SK-N-SH (cell line): Measurements from ENCODE around the gene FBLIM1.

Experiments
- JUND ChIP-seq: IDR thresholded peaks from 2 replicates; pipeline ENCODE4 v1.4.0; 2012
- MXI1 ChIP-seq: IDR thresholded peaks from 2 replicates; pipeline ENCODE4 v1.6.1; 2012; ENCODE audit warnings: mild to moderate bottlenecking, low read depth, low read length, improper control_type of control experiment
- RAD21 ChIP-seq: IDR thresholded peaks from 2 replicates; pipeline ENCODE4 v1.6.1; 2012; ENCODE audit warnings: mild to moderate bottlenecking, low read length

GRCh38 chr1:15756143-15757015, 2.2 kb upstream of the FBLIM1 start:
- no peak for TF ChIP-seq MXI1
- TF ChIP-seq RAD21, result no peak
- TF ChIP-seq JUND, result no peak
